Breast epithelium (tissue), 3 donors: ENCODE results near the gene MB21D2.

Experiments
- CTCF ChIP-seq, 3 donors: fragments of 450-650 bp; IDR thresholded peaks; one replicate each; pipeline ENCODE4 v1.5.1; 2016 to 2017; ENCODE audit warnings: antibody characterized with exemption in 3 of 3, mild to moderate bottlenecking in 3 of 3, moderate library complexity in 3 of 3
- POLR2AphosphoS5 ChIP-seq, 3 donors: sonication (generic); formaldehyde crosslinking; IDR thresholded peaks; one replicate each; pipeline ENCODE4 v1.6.1; 2017; ENCODE audit warnings: antibody characterized with exemption in 3 of 3

DNA sequence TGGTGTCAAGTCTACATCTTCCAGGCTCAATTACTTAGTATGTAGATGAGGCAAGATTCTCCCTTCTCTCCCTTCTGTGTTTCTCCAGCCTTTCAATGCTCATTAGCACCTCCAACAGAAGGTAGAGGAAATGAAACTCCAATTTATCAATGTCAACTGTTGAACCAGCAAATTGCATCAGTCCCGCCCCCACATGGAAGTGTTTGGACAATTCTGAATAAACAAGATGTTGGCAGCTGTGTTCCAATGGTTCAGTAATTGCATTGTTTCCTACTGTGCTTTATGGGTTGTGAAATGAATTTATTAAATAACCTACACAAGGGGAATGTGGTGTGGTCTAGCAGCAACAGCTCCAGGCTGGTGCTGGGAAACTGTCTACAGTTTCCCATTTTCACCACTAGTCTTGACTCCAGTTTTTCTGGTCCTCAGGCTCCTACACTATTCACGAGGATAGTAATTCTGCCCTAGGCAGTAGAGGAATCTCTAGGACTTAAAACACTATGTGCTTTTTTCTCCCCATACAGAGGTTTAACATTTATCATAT is 91.9 kb downstream of the MB21D2 start:
- TF ChIP-seq CTCF (IDR thresholded peaks at IDR 0.05) (peak in 2 of 3 donors; percentile 13 to 29), POLR2AphosphoS5 (IDR thresholded peaks at IDR 0.05) (no peak)
